NCI-H774 (cell line): ENCODE measurements around the gene CSNK2A2.

ENCODE experiments used
- DNase-seq: peaks from one replicate; lab custom pipeline; 2025; lab: John Stamatoyannopoulos, UW

The CSNK2A2 gene

GRCh38 chr16:58198022-58198683 lies at the start of gene CSNK2A2:
TSS of gene CSNK2A2 (minus strand) at chr16:58198106. CDS start at chr16:58197736, 370 bp downstream.
- DNase-seq, result peak; percentile 59

GRCh38 chr16:58243528-58244004 lies 45.7 kb upstream of the CSNK2A2 start:
- DNase-seq, result peak; percentile 56

GRCh38 chr16:58236831-58237230 lies 38.9 kb upstream of the CSNK2A2 start:
- DNase-seq, result no peak

- DNase-seq, result peak; percentile 58
Measured at GRCh38 chr16:58236231-58236690, 38.4 kb upstream of the CSNK2A2 start.

GRCh38 chr16:58235663-58236062 lies 37.8 kb upstream of the CSNK2A2 start:
- DNase-seq, result no peak

- DNase-seq, result no peak
Measured at GRCh38 chr16:58234831-58235595, 37.1 kb upstream of the CSNK2A2 start.

GRCh38 chr16:58230259-58230658 lies 32.4 kb upstream of the CSNK2A2 start:
- DNase-seq, result no peak

GRCh38 chr16:58226790-58227189 lies 28.9 kb upstream of the CSNK2A2 start:
- no peak for DNase-seq

- DNase-seq, result no peak
Measured at GRCh38 chr16:58225965-58226602, 28.2 kb upstream of the CSNK2A2 start.

GRCh38 chr16:58222532-58223316 lies 24.8 kb upstream of the CSNK2A2 start:
- DNase-seq, result no peak

- no peak for DNase-seq
Measured at GRCh38 chr16:58219432-58219831, 21.5 kb upstream of the CSNK2A2 start.

GRCh38 chr16:58218786-58219185 lies 20.9 kb upstream of the CSNK2A2 start:
- no peak for DNase-seq

GRCh38 chr16:58217311-58217925 lies 19.5 kb upstream of the CSNK2A2 start:
- no peak for DNase-seq

GRCh38 chr16:58212824-58213655 lies 15.1 kb upstream of the CSNK2A2 start:
- DNase-seq, result no peak

GRCh38 chr16:58211846-58212245 lies 13.9 kb upstream of the CSNK2A2 start:
- DNase-seq, result no peak

- DNase-seq, result no peak
Measured at GRCh38 chr16:58211245-58211644, 13.3 kb upstream of the CSNK2A2 start.

- no peak for DNase-seq
Measured at GRCh38 chr16:58205276-58206036, 7.5 kb upstream of the CSNK2A2 start.

- DNase-seq, result no peak
Measured at GRCh38 chr16:58201163-58201562, 3.3 kb upstream of the CSNK2A2 start.

GRCh38 chr16:58200004-58200797 lies 2.3 kb upstream of the CSNK2A2 start:
- DNase-seq, result no peak
